Body of pancreas (tissue), 4 donors: ENCODE results near the gene ATG16L2.
"Not testable (repeated sequence)": the region's sequence is repeated elsewhere in the genome, so short reads cannot be mapped to it uniquely, and the experiment has no call there.

Experiments
- POLR2A ChIP-seq, 3 donors: fragments of 450-650 bp; IDR thresholded peaks; one replicate each; pipeline ENCODE4 v1.6.1; 2016; ENCODE audit warnings: antibody characterized with exemption in 3 of 3, mild to moderate bottlenecking in 2 of 3
- TF ChIP-seq, protein P1 (sequence below), 7 experiments: fragments of 450-650 bp in 4 of 7; fragments of 200-600 bp in 3 of 7; sonication (generic) in 3 of 7; IDR thresholded peaks; one replicate each; pipeline ENCODE4 v1.5.1; 2016 to 2019; ENCODE audit warnings: antibody characterized with exemption in 7 of 7

DNA sequence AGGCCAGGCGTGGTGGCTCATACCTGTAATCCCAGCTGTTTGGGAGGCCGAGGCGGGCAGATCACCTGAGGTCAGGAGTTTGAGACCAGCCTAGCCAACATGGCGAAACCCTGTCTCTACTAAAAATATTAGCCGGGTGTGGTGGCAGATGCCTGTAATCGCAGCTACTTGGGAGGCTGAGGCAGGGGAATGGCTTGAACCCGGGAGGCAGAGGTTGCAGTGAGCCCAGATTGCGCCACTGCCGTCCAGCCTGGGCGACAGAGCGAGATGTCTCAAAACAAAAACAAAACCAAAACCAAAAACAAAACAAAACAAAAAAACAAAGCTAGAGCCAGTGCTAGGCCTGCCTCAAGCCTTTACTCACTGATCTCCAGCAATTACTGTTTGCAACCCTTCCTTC is 13.4 kb downstream of the ATG16L2 start:
- TF ChIP-seq, protein P1, sequence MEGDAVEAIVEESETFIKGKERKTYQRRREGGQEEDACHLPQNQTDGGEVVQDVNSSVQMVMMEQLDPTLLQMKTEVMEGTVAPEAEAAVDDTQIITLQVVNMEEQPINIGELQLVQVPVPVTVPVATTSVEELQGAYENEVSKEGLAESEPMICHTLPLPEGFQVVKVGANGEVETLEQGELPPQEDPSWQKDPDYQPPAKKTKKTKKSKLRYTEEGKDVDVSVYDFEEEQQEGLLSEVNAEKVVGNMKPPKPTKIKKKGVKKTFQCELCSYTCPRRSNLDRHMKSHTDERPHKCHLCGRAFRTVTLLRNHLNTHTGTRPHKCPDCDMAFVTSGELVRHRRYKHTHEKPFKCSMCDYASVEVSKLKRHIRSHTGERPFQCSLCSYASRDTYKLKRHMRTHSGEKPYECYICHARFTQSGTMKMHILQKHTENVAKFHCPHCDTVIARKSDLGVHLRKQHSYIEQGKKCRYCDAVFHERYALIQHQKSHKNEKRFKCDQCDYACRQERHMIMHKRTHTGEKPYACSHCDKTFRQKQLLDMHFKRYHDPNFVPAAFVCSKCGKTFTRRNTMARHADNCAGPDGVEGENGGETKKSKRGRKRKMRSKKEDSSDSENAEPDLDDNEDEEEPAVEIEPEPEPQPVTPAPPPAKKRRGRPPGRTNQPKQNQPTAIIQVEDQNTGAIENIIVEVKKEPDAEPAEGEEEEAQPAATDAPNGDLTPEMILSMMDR (IDR thresholded peaks at IDR 0.05): not testable (repeated sequence)
- TF ChIP-seq POLR2A (IDR thresholded peaks at IDR 0.05): not testable (repeated sequence)
